ENCODE data around the gene TGFB1. TPM values are rescaled to one million over a fixed set of nuclear protein-coding genes. Genes with fewer than 3 reads are reported as not detected.
A peak's percentile ranks its signal among the peaks of the same experiment; 100 is the strongest.
"Not testable (repeated sequence)": the region's sequence is repeated elsewhere in the genome, so short reads cannot be mapped to it uniquely, and the experiment has no call there.

TGFB1 gene
- total RNA-seq, 1 experiment from 2014 or later: 42.6 TPM

- H3K36me3 ChIP-seq (ENCODE audit: control insufficient read depth, insufficient read depth, low read length): peaks cover 6% of the 10 kb centered on the region
- no peaks in the 10 kb centered on the region for H3K27me3 ChIP-seq (ENCODE audit: control insufficient read depth, insufficient read depth, low read length)
- intact Hi-C loops (cut with micrococcal nuclease; ENCODE audit: unreplicated experiment) (no loop called here), in situ Hi-C loops (cut with HindIII; ENCODE audit: low pct_unique_long_range_greater_than_20kb, low sequenced_read_pairs) (no loop called here)
- peak overlapping the region; percentile 57 for H3K27ac ChIP-seq (ENCODE audit: low read length)
- peak overlapping the region; percentile 72 to 79 for H3K4me3 ChIP-seq (ENCODE audit: low read depth in 2 of 2, low read length in 2 of 2)
- TSS peak; percentile 61 for BruUV-seq (replicated peaks)
- POLR2A ChIA-PET: interaction anchor here (0.7 kb wide), 1 partner anchor 1156 kb away, joined by 8 read pairs; no protein-coding TSS in a partner anchor
- DNase-seq (ENCODE audit: low read depth, low spot score) (no peak), ATAC-seq (peak; percentile 53)
- CTCF ChIA-PET: interaction anchor here (1.3 kb wide), 1 partner anchor 88 kb away, joined by 3 read pairs; the partner anchor contains the start of gene DMAC2
- TF ChIP-seq CTCF (IDR thresholded peaks at IDR 0.05) (no peak), TCF7L2 (IDR thresholded peaks at IDR 0.05; ENCODE audit: low read depth, low read length) (no peak), SIN3A (IDR thresholded peaks at IDR 0.05; ENCODE audit: borderline replicate concordance, insufficient read depth, low read depth, low read length) (peak; percentile 32; the same call in 1 of the 2 replicates), POLR2AphosphoS5 (IDR thresholded peaks at IDR 0.05; ENCODE audit: low read depth, low read length) (no peak)
- peaks cover 5% of the 10 kb centered on the region; the same call in 1 of the 2 replicates for H3K4me1 ChIP-seq (ENCODE audit: control insufficient read depth, insufficient read depth, low read length)
- H3K9me3 ChIP-seq (ENCODE audit: control insufficient read depth, insufficient read depth, low read depth, low read length): no peaks in the 10 kb centered on the region
Measured at GRCh38 chr19:41351339-41352245, 2.1 kb downstream of the TGFB1 start.

GRCh38 chr19:41350735-41351338 is 2.9 kb downstream of the TGFB1 start:
- H3K9me3 ChIP-seq (ENCODE audit: control insufficient read depth, insufficient read depth, low read depth, low read length): no peaks in the 10 kb centered on the region
- ChIA-PET CTCF (interaction anchor here (1.3 kb wide), 1 partner anchor 89 kb away, joined by 3 read pairs; the partner anchor contains the start of gene DMAC2), POLR2A (interaction anchor here (0.7 kb wide), 1 partner anchor 1155 kb away, joined by 8 read pairs; no protein-coding TSS in a partner anchor)
- H3K36me3 ChIP-seq (ENCODE audit: control insufficient read depth, insufficient read depth, low read length): peaks cover 6% of the 10 kb centered on the region
- DNase-seq (ENCODE audit: low read depth, low spot score) (no peak), ATAC-seq (no peak)
- no peaks in the 10 kb centered on the region for H3K27me3 ChIP-seq (ENCODE audit: control insufficient read depth, insufficient read depth, low read length)
- intact Hi-C loops (cut with micrococcal nuclease; ENCODE audit: unreplicated experiment): no loop called here
- no peak for TF ChIP-seq POLR2AphosphoS5 (IDR thresholded peaks at IDR 0.05; ENCODE audit: low read depth, low read length)
- TF ChIP-seq CTCF (IDR thresholded peaks at IDR 0.05): no peak
- H3K4me3 ChIP-seq (ENCODE audit: low read depth in 2 of 2, low read length in 2 of 2): peak overlapping the region; percentile 72 to 79
- no TSS peak for BruUV-seq (replicated peaks)
- in situ Hi-C loops (cut with HindIII; ENCODE audit: low pct_unique_long_range_greater_than_20kb, low sequenced_read_pairs): no loop called here
- peak overlapping the region; percentile 44 for H3K27ac ChIP-seq (ENCODE audit: low read length)
- peaks cover 5% of the 10 kb centered on the region; the same call in 1 of the 2 replicates for H3K4me1 ChIP-seq (ENCODE audit: control insufficient read depth, insufficient read depth, low read length)

GRCh38 chr19:41346916-41347315 is 6.8 kb downstream of the TGFB1 start:
- in situ Hi-C loops (cut with HindIII; ENCODE audit: low pct_unique_long_range_greater_than_20kb, low sequenced_read_pairs); DNase-seq (ENCODE audit: low read depth, low spot score); ATAC-seq; H3K36me3 ChIP-seq (ENCODE audit: control insufficient read depth, insufficient read depth, low read length); CTCF ChIA-PET; BruUV-seq (replicated peaks); H3K27me3 ChIP-seq (ENCODE audit: control insufficient read depth, insufficient read depth, low read length); intact Hi-C loops (cut with micrococcal nuclease; ENCODE audit: unreplicated experiment); H3K4me3 ChIP-seq (ENCODE audit: low read depth in 2 of 2, low read length in 2 of 2); POLR2A ChIA-PET; H3K9me3 ChIP-seq (ENCODE audit: control insufficient read depth, insufficient read depth, low read depth, low read length); H3K27ac ChIP-seq (ENCODE audit: low read length); H3K4me1 ChIP-seq (ENCODE audit: control insufficient read depth, insufficient read depth, low read length): not testable (repeated sequence)
